GM19328 (cell line): ENCODE results near the gene TAOK1.
"Not testable (repeated sequence)": the region's sequence is repeated elsewhere in the genome, so short reads cannot be mapped to it uniquely, and the experiment has no call there.

Experiments used
- ATAC-seq: cut with Tn5 transposase; IDR thresholded peaks from one replicate; pipeline ENCODE4 v1.9.1; 2021; ENCODE audit warnings: mild to moderate bottlenecking, moderate library complexity; ENCODE audit not compliant: unreplicated experiment

Gene TAOK1

GRCh38 chr17:29443041-29443739 lies 53.0 kb downstream of the TAOK1 start:
- ATAC-seq, result no peak

GRCh38 chr17:29444589-29444988 lies 54.4 kb downstream of the TAOK1 start:
- no peak for ATAC-seq

GRCh38 chr17:29445844-29446243 lies 55.7 kb downstream of the TAOK1 start:
- no peak for ATAC-seq

- ATAC-seq, result no peak
These were observed 59.9 kb downstream of the TAOK1 start for GRCh38 chr17:29449865-29450671.

- ATAC-seq, result no peak
These were observed 61.1 kb downstream of the TAOK1 start for GRCh38 chr17:29451121-29451742.

- no peak for ATAC-seq
These were observed 67.9 kb downstream of the TAOK1 start for GRCh38 chr17:29458066-29458465.

- ATAC-seq, result no peak
These were observed 71.5 kb downstream of the TAOK1 start for GRCh38 chr17:29461483-29462206.

- no peak for ATAC-seq
These were observed 79.1 kb downstream of the TAOK1 start for GRCh38 chr17:29469276-29469675.

- ATAC-seq, result not testable (repeated sequence)
These were observed 83.3 kb downstream of the TAOK1 start for GRCh38 chr17:29473437-29473836.

GRCh38 chr17:29474297-29474696 lies 84.1 kb downstream of the TAOK1 start:
- no peak for ATAC-seq

GRCh38 chr17:29475891-29476290 lies 85.7 kb downstream of the TAOK1 start:
- no peak for ATAC-seq

GRCh38 chr17:29480249-29480928 lies 90.2 kb downstream of the TAOK1 start:
- not testable (repeated sequence) for ATAC-seq

GRCh38 chr17:29483503-29483902 lies 93.3 kb downstream of the TAOK1 start:
- ATAC-seq, result no peak

GRCh38 chr17:29495011-29495410 lies 104.8 kb downstream of the TAOK1 start:
- ATAC-seq, result no peak

- no peak for ATAC-seq
These were observed 114.5 kb downstream of the TAOK1 start for GRCh38 chr17:29504711-29505110.

GRCh38 chr17:29505836-29506235 lies 115.7 kb downstream of the TAOK1 start:
- no peak for ATAC-seq

GRCh38 chr17:29510953-29511352 lies 120.8 kb downstream of the TAOK1 start:
- no peak for ATAC-seq

- no peak for ATAC-seq
These were observed 124.6 kb downstream of the TAOK1 start for GRCh38 chr17:29514792-29515191.

- ATAC-seq, result no peak
These were observed 128.2 kb downstream of the TAOK1 start for GRCh38 chr17:29518359-29518758.

- no peak for ATAC-seq
These were observed 134.5 kb downstream of the TAOK1 start for GRCh38 chr17:29524692-29525091.

- ATAC-seq, result no peak
These were observed 136.2 kb downstream of the TAOK1 start for GRCh38 chr17:29526322-29526721.
